ENCODE measurements around the gene IKZF5. TPM values are rescaled to one million over a fixed set of nuclear protein-coding genes. Genes with fewer than 3 reads are reported as not detected.

The IKZF5 gene
- total and polyA plus RNA-seq, 3 experiments from 2014 or later, result 14.8 to 23.9 (median 20.3) TPM

- POLR2A ChIA-PET, result no interaction called here
These were observed 39.9 kb downstream of the IKZF5 start for GRCh38 chr10:122968698-122969097.

GRCh38 chr10:122966879-122967278, 41.7 kb downstream of the IKZF5 start:
- Mint-ChIP-seq H3K27me3 (peaks cover 6 to 47% of the 10 kb centered on the region in 2 donors), H3K9me3 (peaks cover 18 to 34% (median 25%) of the 10 kb centered on the region in 5 donors), H3K4me3 (no peak overlapping the region), H3K27ac (no peak overlapping the region), H3K4me1 (no peaks in the 10 kb centered on the region), H3K36me3 (peaks cover 0 to 42% (median 9%) of the 10 kb centered on the region in 3 donors)
- Histone ChIP-seq H3K27me3 (ENCODE audit: insufficient read depth, low read length, poor library complexity, severe bottlenecking) (no peaks in the 10 kb centered on the region), H3K4me3 (ENCODE audit: low read length) (no peak overlapping the region), H3K9me3 (ENCODE audit: low read length) (peaks cover 3% of the 10 kb centered on the region), H3K36me3 (ENCODE audit: insufficient read depth, low read length) (no peaks in the 10 kb centered on the region), H3K4me1 (ENCODE audit: insufficient read depth, low read length) (no peaks in the 10 kb centered on the region), H3K27ac (ENCODE audit: low read depth, low read length) (no peak overlapping the region)
- CTCF ChIA-PET, result no interaction called here
- POLR2A ChIA-PET, result no interaction called here
- no peak for DNase-seq

More at GRCh38 chr10:122968698-122969097, 39.9 kb downstream of the IKZF5 start:
- Mint-ChIP-seq H3K4me1 (no peaks in the 10 kb centered on the region), H3K4me3 (no peak overlapping the region), H3K9me3 (peaks cover 18 to 34% (median 25%) of the 10 kb centered on the region in 5 donors), H3K36me3 (peaks cover 0 to 28% (median 7%) of the 10 kb centered on the region in 3 donors), H3K27ac (no peak overlapping the region), H3K27me3 (peaks cover 7 to 36% of the 10 kb centered on the region in 2 donors)
- Histone ChIP-seq H3K9me3 (ENCODE audit: low read length) (peaks cover 3% of the 10 kb centered on the region), H3K27ac (ENCODE audit: low read depth, low read length) (no peak overlapping the region), H3K27me3 (ENCODE audit: insufficient read depth, low read length, poor library complexity, severe bottlenecking) (no peaks in the 10 kb centered on the region), H3K36me3 (ENCODE audit: insufficient read depth, low read length) (no peaks in the 10 kb centered on the region), H3K4me3 (ENCODE audit: low read length) (no peak overlapping the region), H3K4me1 (ENCODE audit: insufficient read depth, low read length) (no peaks in the 10 kb centered on the region)
- DNase-seq, result no peak
- CTCF ChIA-PET, result interaction anchor here (2.1 kb wide), 1 partner anchor 11 kb away, joined by 6 read pairs; the partner anchor contains the start of gene PSTK

- peaks cover 3% of the 10 kb centered on the region for H3K9me3 ChIP-seq (ENCODE audit: low read length)
- POLR2A ChIA-PET, result no interaction called here
- H3K4me1 ChIP-seq (ENCODE audit: insufficient read depth, low read length), result no peaks in the 10 kb centered on the region
- H3K27ac ChIP-seq (ENCODE audit: low read depth, low read length), result no peak overlapping the region
- no peak overlapping the region for H3K27ac Mint-ChIP-seq
- no peak overlapping the region for H3K4me3 ChIP-seq (ENCODE audit: low read length)
- H3K36me3 Mint-ChIP-seq, result peaks cover 0 to 29% (median 5%) of the 10 kb centered on the region in 3 donors
- no peak overlapping the region for H3K4me3 Mint-ChIP-seq
- peaks cover 14 to 24% (median 18%) of the 10 kb centered on the region in 5 donors for H3K9me3 Mint-ChIP-seq
- CTCF ChIA-PET, result interaction anchor here (0.6 to 1.4 kb wide), 2 partner anchors 17 to 1751 kb away, joined by 3 to 8 read pairs; partner anchors contain the start of gene PSTK
- no peaks in the 10 kb centered on the region for H3K4me1 Mint-ChIP-seq
- no peak for DNase-seq
- no peaks in the 10 kb centered on the region for H3K36me3 ChIP-seq (ENCODE audit: insufficient read depth, low read length)
- peaks cover 5 to 47% of the 10 kb centered on the region in 2 donors for H3K27me3 Mint-ChIP-seq
- H3K27me3 ChIP-seq (ENCODE audit: insufficient read depth, low read length, poor library complexity, severe bottlenecking), result no peaks in the 10 kb centered on the region
These were observed 46.2 kb downstream of the IKZF5 start for GRCh38 chr10:122962405-122962804.

GRCh38 chr10:122957474-122957873, 51.1 kb downstream of the IKZF5 start:
- peaks cover 3 to 8% (median 5%) of the 10 kb centered on the region in 3 donors for H3K36me3 Mint-ChIP-seq
- peaks cover 18 to 34% (median 19%) of the 10 kb centered on the region in 3 donors for H3K4me1 Mint-ChIP-seq
- ChIA-PET POLR2A (no interaction called here), CTCF (interaction anchor here (1.0 to 2.8 kb wide), 3 partner anchors 21 to 50 kb away, joined by 3 to 11 read pairs (median 4); partner anchors contain the start of gene PSTK)
- H3K27ac Mint-ChIP-seq, result peak overlapping the region in 1 of 8 donors; percentile 1
- no peak for DNase-seq
- Histone ChIP-seq H3K36me3 (ENCODE audit: insufficient read depth, low read length) (no peaks in the 10 kb centered on the region), H3K4me1 (ENCODE audit: insufficient read depth, low read length) (peaks cover 14% of the 10 kb centered on the region), H3K4me3 (ENCODE audit: low read length) (no peak overlapping the region), H3K27me3 (ENCODE audit: insufficient read depth, low read length, poor library complexity, severe bottlenecking) (no peaks in the 10 kb centered on the region), H3K27ac (ENCODE audit: low read depth, low read length) (no peak overlapping the region), H3K9me3 (ENCODE audit: low read length) (no peaks in the 10 kb centered on the region)
- peaks cover 0 to 2% (median 0%) of the 10 kb centered on the region in 5 donors for H3K9me3 Mint-ChIP-seq
- H3K27me3 Mint-ChIP-seq, result peaks cover 2 to 17% of the 10 kb centered on the region in 2 donors
- H3K4me3 Mint-ChIP-seq, result peak overlapping the region in 1 of 7 donors; percentile 34

GRCh38 chr10:122955892-122956291, 52.7 kb downstream of the IKZF5 start:
- Mint-ChIP-seq H3K27ac (peak overlapping the region in 4 of 8 donors; percentile 2 to 65 (median 34)), H3K4me1 (peaks cover 24 to 40% (median 24%) of the 10 kb centered on the region in 3 donors), H3K9me3 (peaks cover 0 to 2% (median 0%) of the 10 kb centered on the region in 5 donors), H3K27me3 (peaks cover 2 to 5% of the 10 kb centered on the region in 2 donors), H3K36me3 (peaks cover 0 to 9% (median 6%) of the 10 kb centered on the region in 3 donors), H3K4me3 (peak overlapping the region in 1 of 7 donors; percentile 55)
- H3K36me3 ChIP-seq (ENCODE audit: insufficient read depth, low read length), result no peaks in the 10 kb centered on the region
- H3K9me3 ChIP-seq (ENCODE audit: low read length), result no peaks in the 10 kb centered on the region
- no peak overlapping the region for H3K27ac ChIP-seq (ENCODE audit: low read depth, low read length)
- ChIA-PET CTCF (interaction anchor here (1.3 kb wide), 1 partner anchor 24 kb away, joined by 5 read pairs; the partner anchor contains the start of gene PSTK), POLR2A (no interaction called here)
- no peaks in the 10 kb centered on the region for H3K27me3 ChIP-seq (ENCODE audit: insufficient read depth, low read length, poor library complexity, severe bottlenecking)
- no peak for DNase-seq
- H3K4me3 ChIP-seq (ENCODE audit: low read length), result no peak overlapping the region
- H3K4me1 ChIP-seq (ENCODE audit: insufficient read depth, low read length), result peaks cover 19% of the 10 kb centered on the region

GRCh38 chr10:122954731-122955050, 53.9 kb downstream of the IKZF5 start:
- H3K36me3 ChIP-seq (ENCODE audit: insufficient read depth, low read length), result no peaks in the 10 kb centered on the region
- CTCF ChIA-PET, result interaction anchor here (1.0 to 1.9 kb wide), 2 partner anchors 26 to 56 kb away, joined by 4 to 16 read pairs; partner anchors contain the start of gene PSTK
- peak overlapping the region; percentile 49 to 93 (median 91) for H3K4me3 Mint-ChIP-seq
- H3K27ac ChIP-seq (ENCODE audit: low read depth, low read length), result peak overlapping the region; percentile 8
- peaks cover 26 to 48% (median 28%) of the 10 kb centered on the region in 3 donors for H3K4me1 Mint-ChIP-seq
- H3K27me3 ChIP-seq (ENCODE audit: insufficient read depth, low read length, poor library complexity, severe bottlenecking), result no peaks in the 10 kb centered on the region
- H3K36me3 Mint-ChIP-seq, result peaks cover 0 to 18% (median 6%) of the 10 kb centered on the region in 3 donors
- POLR2A ChIA-PET, result interaction anchor here (1.3 to 2.4 kb wide), 3 partner anchors 26 to 199 kb away, joined by 3 to 17 read pairs (median 14); partner anchors contain the start of genes ACADSB, BUB3, IKZF5 and PSTK
- H3K27me3 Mint-ChIP-seq, result peaks cover 0 to 2% of the 10 kb centered on the region in 2 donors
- H3K27ac Mint-ChIP-seq, result peak overlapping the region in 2 of 8 donors; percentile 65 to 70
- DNase-seq, result no peak
- H3K9me3 ChIP-seq (ENCODE audit: low read length), result no peaks in the 10 kb centered on the region
- peaks cover 19% of the 10 kb centered on the region for H3K4me1 ChIP-seq (ENCODE audit: insufficient read depth, low read length)
- peak overlapping the region; percentile 62 for H3K4me3 ChIP-seq (ENCODE audit: low read length)
- peaks cover 0 to 2% (median 0%) of the 10 kb centered on the region in 5 donors for H3K9me3 Mint-ChIP-seq

- ChIA-PET POLR2A (interaction anchor here (0.6 to 2.4 kb wide), 4 partner anchors 27 to 1946 kb away, joined by 3 to 17 read pairs (median 9); partner anchors contain the start of genes ACADSB, BUB3, IKZF5 and PSTK), CTCF (interaction anchor here (0.7 to 1.9 kb wide), 3 partner anchors 27 to 196 kb away, joined by 3 to 16 read pairs (median 4); partner anchors contain the start of gene PSTK)
- Mint-ChIP-seq H3K4me3 (peak within 1 kb of the TSS; percentile 85 to 93 (median 91)), H3K27ac (peak within 1 kb of the TSS; percentile 52 to 93 (median 84)), H3K9me3 (peaks cover 0 to 2% (median 0%) of the 10 kb centered on the region in 5 donors), H3K4me1 (peaks cover 28 to 54% (median 32%) of the 10 kb centered on the region in 3 donors), H3K27me3 (peaks cover 0 to 2% of the 10 kb centered on the region in 2 donors), H3K36me3 (peaks cover 0 to 24% (median 9%) of the 10 kb centered on the region in 3 donors)
- Histone ChIP-seq H3K27me3 (ENCODE audit: insufficient read depth, low read length, poor library complexity, severe bottlenecking) (no peaks in the 10 kb centered on the region), H3K36me3 (ENCODE audit: insufficient read depth, low read length) (no peaks in the 10 kb centered on the region), H3K27ac (ENCODE audit: low read depth, low read length) (peak within 1 kb of the TSS; percentile 8), H3K4me3 (ENCODE audit: low read length) (peak within 1 kb of the TSS; percentile 62), H3K4me1 (ENCODE audit: insufficient read depth, low read length) (peaks cover 19% of the 10 kb centered on the region), H3K9me3 (ENCODE audit: low read length) (no peaks in the 10 kb centered on the region)
- DNase-seq, result peak; percentile 94 to 99 (median 96)
These were observed 54.5 kb downstream of the IKZF5 start, which contains the start of gene C10orf88 for GRCh38 chr10:122953902-122954730. Gene C10orf88 (minus strand): TSS chr10:122954227. CDS start chr10:122954178, 49 bp downstream.

All from CD8-positive, alpha-beta memory T cell (primary cell).